ENCODE results near the gene KIAA1671. TPM values are rescaled to one million over a fixed set of nuclear protein-coding genes. Genes with fewer than 3 reads are reported as not detected.

Gene KIAA1671
- total RNA-seq, 4 donors from 2014 or later: 7.5 to 26.5 (median 9.1) TPM

- ATAC-seq (ENCODE audit: low FRiP score) (peak; percentile 63), DNase-seq (ENCODE audit: low spot score) (peak; percentile 36)
- peak in 1 of 3 donors; percentile 39 for TF ChIP-seq CTCF (IDR thresholded peaks at IDR 0.05)
Measured at GRCh38 chr22:25048659-25049647, 96.4 kb downstream of the KIAA1671 start.

GRCh38 chr22:25049770-25050169, 97.3 kb downstream of the KIAA1671 start:
- no peak for TF ChIP-seq CTCF (IDR thresholded peaks at IDR 0.05)
- no peak for ATAC-seq (ENCODE audit: low FRiP score)

GRCh38 chr22:25050566-25050965, 98.0 kb downstream of the KIAA1671 start:
- ATAC-seq (ENCODE audit: low FRiP score) (no peak), DNase-seq (ENCODE audit: low spot score) (no peak)
- TF ChIP-seq CTCF (IDR thresholded peaks at IDR 0.05): no peak

More at GRCh38 chr22:25049770-25050169, 97.3 kb downstream of the KIAA1671 start:
- DNase-seq (ENCODE audit: low spot score): no peak

- ATAC-seq (ENCODE audit: low FRiP score) (no peak), DNase-seq (ENCODE audit: low spot score) (no peak)
- TF ChIP-seq CTCF (IDR thresholded peaks at IDR 0.05): no peak
Measured at GRCh38 chr22:25051073-25051472, 98.6 kb downstream of the KIAA1671 start.

GRCh38 chr22:25051983-25052710, 99.6 kb downstream of the KIAA1671 start:
- ATAC-seq (ENCODE audit: low FRiP score): no peak
- no peak for DNase-seq (ENCODE audit: low spot score)
- TF ChIP-seq CTCF (IDR thresholded peaks at IDR 0.05): no peak

- TF ChIP-seq CTCF (IDR thresholded peaks at IDR 0.05): no peak
- ATAC-seq (ENCODE audit: low FRiP score): no peak
- no peak for DNase-seq (ENCODE audit: low spot score)
Measured at GRCh38 chr22:25053153-25053805, 100.8 kb downstream of the KIAA1671 start.
